ENCODE results near the gene ZNF576. TPM values are rescaled to one million over a fixed set of nuclear protein-coding genes. Genes with fewer than 3 reads are reported as not detected.
A peak's percentile ranks its signal among the peaks of the same experiment; 100 is the strongest.

ZNF576 gene
- total RNA-seq, 1 experiment from 2014 or later, result 18.4 TPM

- Mint-ChIP-seq H3K36me3 (ENCODE audit: insufficient read depth, unreplicated experiment) (peaks cover 41% of the 10 kb centered on the region), H3K9me3 (ENCODE audit: unreplicated experiment) (no peaks in the 10 kb centered on the region), H3K27ac (ENCODE audit: low read depth, unreplicated experiment) (peak overlapping the region; percentile 99), H3K27me3 (ENCODE audit: insufficient read depth, unreplicated experiment) (no peaks in the 10 kb centered on the region), H3K4me3 (ENCODE audit: unreplicated experiment) (peak overlapping the region; percentile 99), H3K4me1 (ENCODE audit: insufficient read depth, unreplicated experiment) (peaks cover 24% of the 10 kb centered on the region)
- POLR2A ChIA-PET, result interaction anchor here (0.6 to 5.4 kb wide), 21 partner anchors 9 to 1148 kb away, joined by 3 to 75 read pairs (median 6); partner anchors contain the start of genes ETHE1, PINLYP, PLAUR and SMG9
- BruUV-seq (replicated peaks), result TSS peak; percentile 34
- DNase-seq (ENCODE audit: unreplicated experiment), result no peak
- intact Hi-C loops (cut with micrococcal nuclease), result loop anchor here (1.0 to 5.0 kb wide), 4 partner anchors 22 to 185 kb away; partner anchors contain the start of genes KCNN4, PINLYP, XRCC1 and ZNF575
- TF ChIP-seq, protein P1, sequence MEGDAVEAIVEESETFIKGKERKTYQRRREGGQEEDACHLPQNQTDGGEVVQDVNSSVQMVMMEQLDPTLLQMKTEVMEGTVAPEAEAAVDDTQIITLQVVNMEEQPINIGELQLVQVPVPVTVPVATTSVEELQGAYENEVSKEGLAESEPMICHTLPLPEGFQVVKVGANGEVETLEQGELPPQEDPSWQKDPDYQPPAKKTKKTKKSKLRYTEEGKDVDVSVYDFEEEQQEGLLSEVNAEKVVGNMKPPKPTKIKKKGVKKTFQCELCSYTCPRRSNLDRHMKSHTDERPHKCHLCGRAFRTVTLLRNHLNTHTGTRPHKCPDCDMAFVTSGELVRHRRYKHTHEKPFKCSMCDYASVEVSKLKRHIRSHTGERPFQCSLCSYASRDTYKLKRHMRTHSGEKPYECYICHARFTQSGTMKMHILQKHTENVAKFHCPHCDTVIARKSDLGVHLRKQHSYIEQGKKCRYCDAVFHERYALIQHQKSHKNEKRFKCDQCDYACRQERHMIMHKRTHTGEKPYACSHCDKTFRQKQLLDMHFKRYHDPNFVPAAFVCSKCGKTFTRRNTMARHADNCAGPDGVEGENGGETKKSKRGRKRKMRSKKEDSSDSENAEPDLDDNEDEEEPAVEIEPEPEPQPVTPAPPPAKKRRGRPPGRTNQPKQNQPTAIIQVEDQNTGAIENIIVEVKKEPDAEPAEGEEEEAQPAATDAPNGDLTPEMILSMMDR (IDR thresholded peaks at IDR 0.05; ENCODE audit: unreplicated experiment), result no peak
- CTCF ChIA-PET, result interaction anchor here (0.6 to 1.2 kb wide), 9 partner anchors 9 to 449 kb away, joined by 3 to 7 read pairs (median 3); no protein-coding TSS in a partner anchor
Observed at GRCh38 chr19:43596842-43597461, 557 bp downstream of the ZNF576 start.

- no peak for DNase-seq (ENCODE audit: unreplicated experiment)
- H3K36me3 Mint-ChIP-seq (ENCODE audit: insufficient read depth, unreplicated experiment), result peaks cover 40% of the 10 kb centered on the region
- H3K27me3 Mint-ChIP-seq (ENCODE audit: insufficient read depth, unreplicated experiment), result no peaks in the 10 kb centered on the region
- POLR2A ChIA-PET, result interaction anchor here (2.4 to 5.4 kb wide), 5 partner anchors 8 to 71 kb away, joined by 6 to 75 read pairs (median 39); partner anchors contain the start of genes ETHE1, ZNF428 and ZNF575
- no TSS peak for BruUV-seq (replicated peaks)
- peaks cover 24% of the 10 kb centered on the region for H3K4me1 Mint-ChIP-seq (ENCODE audit: insufficient read depth, unreplicated experiment)
- H3K27ac Mint-ChIP-seq (ENCODE audit: low read depth, unreplicated experiment), result peak overlapping the region; percentile 99
- intact Hi-C loops (cut with micrococcal nuclease), result loop anchor here (2.0 to 5.0 kb wide), 2 partner anchors 65 to 184 kb away; partner anchors contain the start of genes KCNN4 and ZNF575
- H3K9me3 Mint-ChIP-seq (ENCODE audit: unreplicated experiment), result no peaks in the 10 kb centered on the region
- CTCF ChIA-PET, result interaction anchor here (0.5 to 1.2 kb wide), 5 partner anchors 8 to 1827 kb away, joined by 3 to 6 read pairs (median 3); no protein-coding TSS in a partner anchor
- peak overlapping the region; percentile 99 for H3K4me3 Mint-ChIP-seq (ENCODE audit: unreplicated experiment)
- TF ChIP-seq, protein P1 (IDR thresholded peaks at IDR 0.05; ENCODE audit: unreplicated experiment), result no peak
Observed at GRCh38 chr19:43597876-43598275, 1.5 kb downstream of the ZNF576 start.

- Mint-ChIP-seq H3K9me3 (ENCODE audit: unreplicated experiment) (no peaks in the 10 kb centered on the region), H3K4me3 (ENCODE audit: unreplicated experiment) (peak overlapping the region; percentile 99), H3K27me3 (ENCODE audit: insufficient read depth, unreplicated experiment) (no peaks in the 10 kb centered on the region), H3K4me1 (ENCODE audit: insufficient read depth, unreplicated experiment) (peaks cover 17% of the 10 kb centered on the region), H3K36me3 (ENCODE audit: insufficient read depth, unreplicated experiment) (peaks cover 32% of the 10 kb centered on the region), H3K27ac (ENCODE audit: low read depth, unreplicated experiment) (no peak overlapping the region)
- intact Hi-C loops (cut with micrococcal nuclease), result loop anchor here (5.0 kb wide), 1 partner anchor 184 kb away; the partner anchor contains the start of gene KCNN4
- POLR2A ChIA-PET, result interaction anchor here (4.1 kb wide), 1 partner anchor 8 kb away, joined by 45 read pairs; no protein-coding TSS in a partner anchor
- CTCF ChIA-PET, result interaction anchor here (0.6 to 1.6 kb wide), 3 partner anchors 43 to 1826 kb away, joined by 5 to 6 read pairs (median 5); no protein-coding TSS in a partner anchor
- no TSS peak for BruUV-seq (replicated peaks)
- DNase-seq (ENCODE audit: unreplicated experiment), result no peak
- TF ChIP-seq, protein P1 (IDR thresholded peaks at IDR 0.05; ENCODE audit: unreplicated experiment), result no peak
Observed at GRCh38 chr19:43598445-43599240, 2.2 kb downstream of the ZNF576 start.
